GM12878 (cell line): ENCODE results near the gene ARHGAP22. TPM values are rescaled to one million over a fixed set of nuclear protein-coding genes. Genes with fewer than 3 reads are reported as not detected.

Source experiments
- ATAC-seq: fragments of 200-7000 bp; cut with Tn5 transposase; 3 replicates; pipeline ENCODE4 v1.9.1; 2020; ENCODE audit warnings: mild to moderate bottlenecking, moderate library complexity
- BruUV-seq: library from RNA; stranded (reverse); fragments of 400-500 nt; replicated peaks from 2 replicates; lab custom pipeline; 2021; lab: Mats Ljungman, UMichigan
- CTCF ChIA-PET: fragments of 300-600 bp; sonication (Branson Sonifier 250); formaldehyde crosslinking; extraction: SDS; loops from one replicate; lab custom pipeline; 2021; ENCODE audit warnings: inconsistent platforms; lab: Yijun Ruan, JAX
- POLR2A ChIA-PET: fragments of 350-600 bp; formaldehyde crosslinking; extraction: SDS; loops from one replicate; lab custom pipeline; 2021; ENCODE audit warnings: inconsistent platforms; lab: Charles Lee
- RAD21 ChIA-PET: fragments of 300-600 bp; sonication (Branson Sonifier 250); formaldehyde crosslinking; loops from one replicate; lab custom pipeline; 2023; ENCODE audit warnings: antibody characterized with exemption; ENCODE audit not compliant: unreplicated experiment; lab: Charles Lee
- SMC1A ChIA-PET: fragments of 300-600 bp; sonication (Branson Sonifier 250); formaldehyde crosslinking; loops from one replicate; lab custom pipeline; 2023; ENCODE audit not compliant: unreplicated experiment, uncharacterized antibody; lab: Charles Lee
- DNase-seq: peaks from one replicate; pipeline ENCODE4 v3.0.0-alpha.2; 2011; ENCODE audit warnings: low read depth, low spot score
- FAIRE-seq: peaks from 3 replicates; lab custom pipeline; 2011; peaks lifted over from hg19 to GRCh38; lab: Jason Lieb, UNC
- H2AFZ ChIP-seq: 2 replicates; pipeline ENCODE4 v1.6.0; 2011; ENCODE audit warnings: low read depth, low read length, control low read depth; ENCODE audit not compliant: control insufficient read depth
- H3K27ac ChIP-seq: 2 replicates; pipeline ENCODE4 v1.5.1; 2011; ENCODE audit warnings: control low read depth; ENCODE audit not compliant: control insufficient read depth, insufficient read depth
- H3K27me3 ChIP-seq, 2 experiments: replicated peaks in 1 of 2; 2 replicates each; pipeline versions ENCODE4 v1.6.0 to v1.6.1; 2011; ENCODE audit warnings: low read length in 1 of 2; ENCODE audit not compliant: control insufficient read depth in 2 of 2, insufficient read depth in 2 of 2
- H3K36me3 ChIP-seq, 2 experiments: 2 replicates each; pipeline ENCODE4 v1.5.1; 2011; ENCODE audit warnings: low read length in 1 of 2; ENCODE audit not compliant: control insufficient read depth in 2 of 2, insufficient read depth in 2 of 2
- H3K4me1 ChIP-seq: 2 replicates; pipeline ENCODE4 v1.6.1; 2011; ENCODE audit warnings: mild to moderate bottlenecking, low read length, moderate library complexity, mixed read lengths; ENCODE audit not compliant: control insufficient read depth, insufficient read depth
- H3K4me2 ChIP-seq: 2 replicates; pipeline ENCODE4 v1.6.0; 2011; ENCODE audit warnings: control low read depth; ENCODE audit not compliant: control insufficient read depth, insufficient read depth
- H3K4me3 ChIP-seq: fragments of 200-600 bp; sonication (generic); 2 replicates; pipeline ENCODE4 v1.5.1; 2016
- H3K79me2 ChIP-seq: 2 replicates; pipeline ENCODE4 v1.6.0; 2011; ENCODE audit warnings: low read length; ENCODE audit not compliant: control insufficient read depth, insufficient read depth
- H3K9ac ChIP-seq: 2 replicates; pipeline ENCODE4 v1.8.0; 2011; ENCODE audit warnings: low read length, control low read depth, mixed read lengths; ENCODE audit not compliant: control insufficient read depth, insufficient read depth
- H3K9me3 ChIP-seq: replicated peaks from 3 replicates; pipeline ENCODE4 v1.5.1; 2011; ENCODE audit warnings: mild to moderate bottlenecking, low read length; ENCODE audit not compliant: control insufficient read depth, insufficient read depth
- H4K20me1 ChIP-seq: 2 replicates; pipeline ENCODE4 v1.6.0; 2011; ENCODE audit not compliant: control insufficient read depth, insufficient read depth
- BCL11A ChIP-seq: IDR thresholded peaks from 2 replicates; pipeline ENCODE4 v1.6.1; 2011; ENCODE audit warnings: low read depth, low read length
- EZH2 ChIP-seq: IDR thresholded peaks from 2 replicates; pipeline ENCODE4 v1.6.1; 2012; ENCODE audit warnings: low read depth, mild to moderate bottlenecking, control low read depth, inconsistent platforms, low read length, borderline replicate concordance; ENCODE audit not compliant: control insufficient read depth
- FOS ChIP-seq: IDR thresholded peaks from 3 replicates; pipeline ENCODE4 v1.6.1; 2011; ENCODE audit warnings: borderline replicate concordance; ENCODE audit not compliant: insufficient read length; ENCODE audit errors: extremely low read depth
- POU2F2 ChIP-seq: IDR thresholded peaks from 3 replicates; pipeline ENCODE4 v1.6.1; 2011; ENCODE audit warnings: low read depth, mild to moderate bottlenecking, low read length, borderline replicate concordance
- SIX5 ChIP-seq: IDR thresholded peaks from 2 replicates; pipeline ENCODE4 v1.6.1; 2011; ENCODE audit warnings: mild to moderate bottlenecking, low read depth, low read length, moderate library complexity; ENCODE audit not compliant: severe bottlenecking
- SUPT20H ChIP-seq: IDR thresholded peaks from 2 replicates; pipeline ENCODE4 v1.6.1; 2011; ENCODE audit warnings: low read depth, mild to moderate bottlenecking, low read length, moderate library complexity, borderline replicate concordance; ENCODE audit not compliant: control insufficient read depth
- WRNIP1 ChIP-seq: IDR thresholded peaks from 2 replicates; pipeline ENCODE4 v1.6.1; 2011; ENCODE audit warnings: low read depth, low read length, improper control_type of control experiment, borderline replicate concordance
- ZBTB33 ChIP-seq: fragments of 450-650 bp; IDR thresholded peaks from 2 replicates; pipeline ENCODE4 v1.6.1; 2017; ENCODE audit warnings: mild to moderate bottlenecking
- ZSCAN29 ChIP-seq: fragments of 450-650 bp; IDR thresholded peaks from 2 replicates; pipeline ENCODE4 v1.6.1; 2017; ENCODE audit warnings: mild to moderate bottlenecking, moderate library complexity
- WGBS: methylation state at CpG from one replicate; pipeline ENCODE4 v1.1.6; 2016; ENCODE audit warnings: low lambda C conversion rate; ENCODE audit not compliant: insufficient replicate concordance, insufficient coverage; ENCODE audit errors: missing lambda C conversion rate; 5-methylcytosine and 5-hydroxymethylcytosine counted together
- in situ Hi-C: fragments of 300-500 bp; cut with MboI; formaldehyde crosslinking; loops from 9 replicates; pipeline ENCODE4 v1.14.3; 2018; ENCODE audit warnings: mixed read lengths
- intact Hi-C: fragments of 100-400 bp; cut with micrococcal nuclease; formaldehyde crosslinking; loops from one replicate; pipeline ENCODE4 v1.14.2; 2022; ENCODE audit not compliant: unreplicated experiment
- polyA plus RNA-seq, 11 experiments: library from polyadenylated mRNA; depleted of rRNA in 4 of 11; unstranded in 6 of 11; stranded (reverse) in 5 of 11; fragments of >200 nt; fragmentation: Nextera tagmentation in 4 of 11; fragmentation: Illumina TruSeq in 1 of 11; extraction: Ambion mirVana in 4 of 11; extraction: Trizol in 1 of 11; gene quantifications; 1 replicate in 1 of 11; 2 replicates in 10 of 11; pipeline versions ENCODE4 v1.2.1 to v1.2.3, GENCODE V29; 2011 to 2016; ENCODE audit warnings: inconsistent platforms in 2 of 11, missing spikeins in 2 of 11, low read depth in 1 of 11
- total RNA-seq, 4 experiments: library from RNA; depleted of rRNA in 3 of 4; stranded (reverse); fragments of >200 nt in 3 of 4; fragmentation: Illumina TruSeq in 1 of 4; extraction: Trizol in 1 of 4; gene quantifications; 2 replicates each; pipeline versions ENCODE4 v1.2.1 to v1.2.3, GENCODE V29; 2013 to 2021

ARHGAP22 gene
- total and polyA plus RNA-seq, 10 of the 15 experiments (the other 5 are each of a cell fraction or from before 2014, with no cell fraction given), result 0.07 to 0.61 (median 0.18) TPM; not detected in 5

DNA sequence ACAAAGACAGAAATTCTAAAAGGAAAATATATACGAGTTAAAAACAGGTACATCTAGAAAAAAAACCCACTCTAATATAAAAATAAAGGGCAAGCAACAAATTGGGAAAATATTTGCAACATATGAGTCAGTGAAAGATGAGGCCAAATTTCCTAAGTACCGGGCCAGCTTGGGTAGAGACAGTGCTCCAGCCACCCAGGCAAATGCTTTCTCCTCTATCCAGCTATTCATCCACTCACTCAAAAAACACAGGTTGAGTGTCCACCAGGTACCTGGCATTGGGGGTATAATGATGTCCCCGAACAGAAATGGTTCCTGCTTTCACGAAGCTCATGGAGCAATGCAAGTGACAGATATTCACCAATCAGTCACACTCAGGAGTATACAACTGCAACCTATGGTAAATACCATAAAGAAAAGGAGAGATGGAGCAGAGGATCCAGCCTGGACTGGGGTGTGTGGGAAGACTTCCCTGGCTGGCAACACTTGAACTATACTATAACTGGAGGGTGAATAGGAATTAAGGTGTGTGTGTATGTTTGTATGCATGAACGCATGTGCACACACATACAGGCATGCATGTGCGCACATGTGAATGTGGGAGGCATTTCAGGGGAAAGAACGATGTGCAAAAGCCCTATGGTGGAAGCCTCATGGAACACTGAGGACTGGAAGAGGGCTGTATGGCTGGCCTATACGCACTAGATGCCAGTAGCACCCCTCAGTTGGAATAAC lies 2.3 kb downstream of the ARHGAP22 start:
- SMC1A ChIA-PET, result interaction anchor here (0.6 to 4.3 kb wide), 6 partner anchors 13 to 53 kb away, joined by 3 to 24 read pairs (median 4); no protein-coding TSS in a partner anchor
- WGBS, result 77% methylated on average over 8 of the region's 8 CpGs

More for the DNA sequence above, 2.3 kb downstream of the ARHGAP22 start:
- ChIA-PET POLR2A (no interaction called here), CTCF (interaction anchor here (0.8 to 17.1 kb wide), 8 partner anchors 8 to 54 kb away, joined by 3 to 664 read pairs (median 4); no protein-coding TSS in a partner anchor), RAD21 (interaction anchor here (1.8 to 12.6 kb wide), 2 partner anchors 50 to 51 kb away, joined by 6 to 383 read pairs; no protein-coding TSS in a partner anchor)
- Histone ChIP-seq H3K4me3 (no peak overlapping the region), H3K9me3 (no peaks in the 10 kb centered on the region), H3K4me1 (peaks cover 6% of the 10 kb centered on the region; the same call in 1 of the 2 replicates), H3K79me2 (no peaks in the 10 kb centered on the region), H3K4me2 (no peak overlapping the region), H3K27ac (no peak overlapping the region), H3K27me3 (no peaks in the 10 kb centered on the region; a peak in 1 of 4 replicates), H3K9ac (no peak overlapping the region), H3K36me3 (no peaks in the 10 kb centered on the region), H4K20me1 (no peaks in the 10 kb centered on the region), H2AFZ (no peak overlapping the region)
- BruUV-seq, result no TSS peak
- intact Hi-C loops, result no loop called here
- no peak for ATAC-seq
- TF ChIP-seq SUPT20H (no peak), POU2F2 (no peak), SIX5 (no peak), WRNIP1 (no peak), ZBTB33 (no peak), FOS (no peak), BCL11A (no peak), ZSCAN29 (no peak), EZH2 (no peak)
- in situ Hi-C loops, result no loop called here
- FAIRE-seq, result no peak
- DNase-seq, result no peak
